Thyroid gland (tissue), 4 donors: ENCODE measurements around the gene SETD1B.

ENCODE experiments used
- POLR2A ChIP-seq, 2 donors: fragments of 450-650 bp; IDR thresholded peaks; one replicate each; pipeline ENCODE4 v1.6.1; 2017; ENCODE audit warnings: antibody characterized with exemption in 2 of 2, mild to moderate bottlenecking in 2 of 2, moderate library complexity in 1 of 2
- TF ChIP-seq, protein P1 (sequence below), 6 experiments: fragments of 200-600 bp in 3 of 6; fragments of 450-650 bp in 3 of 6; sonication (generic) in 3 of 6; IDR thresholded peaks; one replicate each; pipeline ENCODE4 v1.5.1; 2016 to 2019; ENCODE audit warnings: antibody characterized with exemption in 6 of 6, mild to moderate bottlenecking in 2 of 6, inconsistent platforms in 1 of 6, moderate library complexity in 1 of 6

GRCh38 chr12:121838126-121838525 is 34.3 kb downstream of the SETD1B start:
- TF ChIP-seq, protein P1, sequence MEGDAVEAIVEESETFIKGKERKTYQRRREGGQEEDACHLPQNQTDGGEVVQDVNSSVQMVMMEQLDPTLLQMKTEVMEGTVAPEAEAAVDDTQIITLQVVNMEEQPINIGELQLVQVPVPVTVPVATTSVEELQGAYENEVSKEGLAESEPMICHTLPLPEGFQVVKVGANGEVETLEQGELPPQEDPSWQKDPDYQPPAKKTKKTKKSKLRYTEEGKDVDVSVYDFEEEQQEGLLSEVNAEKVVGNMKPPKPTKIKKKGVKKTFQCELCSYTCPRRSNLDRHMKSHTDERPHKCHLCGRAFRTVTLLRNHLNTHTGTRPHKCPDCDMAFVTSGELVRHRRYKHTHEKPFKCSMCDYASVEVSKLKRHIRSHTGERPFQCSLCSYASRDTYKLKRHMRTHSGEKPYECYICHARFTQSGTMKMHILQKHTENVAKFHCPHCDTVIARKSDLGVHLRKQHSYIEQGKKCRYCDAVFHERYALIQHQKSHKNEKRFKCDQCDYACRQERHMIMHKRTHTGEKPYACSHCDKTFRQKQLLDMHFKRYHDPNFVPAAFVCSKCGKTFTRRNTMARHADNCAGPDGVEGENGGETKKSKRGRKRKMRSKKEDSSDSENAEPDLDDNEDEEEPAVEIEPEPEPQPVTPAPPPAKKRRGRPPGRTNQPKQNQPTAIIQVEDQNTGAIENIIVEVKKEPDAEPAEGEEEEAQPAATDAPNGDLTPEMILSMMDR (IDR thresholded peaks at IDR 0.05): no peak
- TF ChIP-seq POLR2A (IDR thresholded peaks at IDR 0.05): no peak
